ENCODE results near the gene SLC7A10.
A peak's percentile ranks its signal among the peaks of the same experiment; 100 is the strongest.

SLC7A10 gene

GRCh38 chr19:33219261-33219815 is 6.3 kb downstream of the SLC7A10 start:
- peak; percentile 10 for TF ChIP-seq CTCF (conservative IDR thresholded peaks at IDR 0.05; ENCODE audit: control insufficient read depth, insufficient read depth, low read depth, low read length)
- DNase-seq (ENCODE audit: low read depth): no peak

DNA sequence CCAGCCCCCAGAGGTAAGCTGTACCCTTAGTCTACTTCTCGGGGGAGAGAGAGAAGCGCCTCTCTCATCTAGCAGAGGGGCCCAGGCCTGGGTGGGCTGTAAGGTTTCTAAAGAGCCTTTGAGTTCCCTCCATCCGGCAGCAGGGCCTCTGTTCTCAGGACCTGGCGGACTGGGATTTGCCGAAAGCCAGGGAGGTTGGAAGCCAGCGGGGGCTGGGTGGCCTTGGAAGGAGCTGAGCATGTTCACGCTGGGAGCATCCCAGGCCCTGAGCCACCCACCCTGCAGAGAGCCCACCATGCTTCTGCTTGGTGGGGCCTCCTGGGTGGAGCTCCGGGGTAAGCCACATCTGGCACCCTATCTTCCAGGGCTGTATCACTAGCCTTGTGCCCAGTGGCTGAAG is 7.8 kb downstream of the SLC7A10 start:
- no peak overlapping the region for H3K4me3 ChIP-seq (ENCODE audit: control insufficient read depth, low read depth, low read length)
- no peak for TF ChIP-seq CTCF (conservative IDR thresholded peaks at IDR 0.05; ENCODE audit: control insufficient read depth, insufficient read depth, low read depth, low read length)
- DNase-seq (ENCODE audit: low read depth): no peak

More at GRCh38 chr19:33219261-33219815, 6.3 kb downstream of the SLC7A10 start:
- H3K4me3 ChIP-seq (ENCODE audit: control insufficient read depth, low read depth, low read length): no peak overlapping the region

DNA sequence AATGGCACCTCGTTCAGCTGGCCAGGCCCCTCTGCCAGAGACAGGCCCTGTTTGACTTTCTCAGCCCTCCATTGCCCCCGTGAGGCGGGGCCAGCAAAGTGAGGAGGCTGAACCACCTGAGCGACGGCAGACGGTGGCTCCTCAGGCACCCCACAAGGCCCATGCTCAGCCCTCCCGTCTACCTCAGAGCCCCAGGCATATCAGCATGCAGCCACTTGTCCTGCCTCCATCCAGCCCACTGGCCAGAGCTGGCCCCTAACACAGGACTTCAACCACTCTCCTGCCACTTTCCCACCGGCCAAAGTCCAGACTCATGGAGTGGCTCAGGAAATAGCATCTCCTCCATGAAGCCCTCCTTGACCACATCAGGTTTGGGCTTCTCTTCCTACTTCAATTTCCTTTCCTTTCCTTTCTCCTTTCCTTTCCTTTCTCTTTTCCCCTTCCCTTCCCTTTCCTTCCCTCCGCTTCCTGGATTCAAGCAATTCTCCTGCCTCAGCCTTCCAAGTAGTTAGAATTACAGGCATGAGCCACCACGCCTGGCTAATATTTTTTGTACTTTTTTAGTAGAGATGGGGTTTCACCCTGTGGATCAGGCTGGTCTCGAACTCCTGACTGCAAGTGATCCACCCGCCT is 9.3 kb downstream of the SLC7A10 start:
- DNase-seq (ENCODE audit: low read depth): no peak
- TF ChIP-seq CTCF (conservative IDR thresholded peaks at IDR 0.05; ENCODE audit: control insufficient read depth, insufficient read depth, low read depth, low read length): no peak
- no peak overlapping the region for H3K4me3 ChIP-seq (ENCODE audit: control insufficient read depth, low read depth, low read length)

DNA sequence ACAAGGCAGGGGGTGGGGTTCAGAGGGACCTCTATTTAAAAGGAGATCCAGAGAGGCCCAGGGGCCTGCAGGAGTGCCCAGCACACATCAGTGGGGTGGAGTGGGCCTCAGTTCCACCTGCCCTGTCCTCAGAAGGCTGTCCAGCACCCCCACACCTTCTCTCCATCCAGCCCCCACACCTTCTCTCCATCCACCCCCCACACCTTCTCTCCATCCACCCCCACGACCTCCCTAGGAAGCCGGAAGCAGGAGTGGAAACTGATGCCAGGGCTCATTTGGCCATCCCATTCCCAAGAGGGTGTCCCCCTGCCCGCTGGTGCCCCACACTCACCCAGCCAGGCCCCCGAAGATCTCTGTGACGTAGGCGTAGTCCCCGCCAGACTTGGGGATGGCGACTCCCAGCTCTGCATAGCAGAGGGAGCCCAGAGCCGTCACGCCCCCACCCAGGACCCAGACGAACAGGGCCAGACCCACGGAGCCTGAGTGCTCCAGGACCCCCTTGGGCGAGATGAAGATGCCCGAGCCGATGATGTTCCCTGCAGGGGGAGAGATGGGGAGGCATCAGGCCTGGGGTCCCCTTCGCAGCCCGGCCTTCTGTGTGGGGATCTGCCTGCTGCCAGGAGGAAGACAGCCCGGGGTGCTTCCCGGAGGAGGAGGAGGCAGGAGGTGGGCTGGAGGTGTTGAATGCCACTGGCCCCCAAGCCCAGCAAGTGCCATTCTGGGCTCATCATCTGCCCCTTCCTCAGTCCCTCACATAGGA is 10.0 kb downstream of the SLC7A10 start:
- no peak for TF ChIP-seq CTCF (conservative IDR thresholded peaks at IDR 0.05; ENCODE audit: control insufficient read depth, insufficient read depth, low read depth, low read length)
- DNase-seq (ENCODE audit: low read depth): no peak
- no peak overlapping the region for H3K4me3 ChIP-seq (ENCODE audit: control insufficient read depth, low read depth, low read length)

GRCh38 chr19:33214596-33214995 is 11.1 kb downstream of the SLC7A10 start:
- peak; percentile 23 for DNase-seq (ENCODE audit: low read depth)
- TF ChIP-seq CTCF (conservative IDR thresholded peaks at IDR 0.05; ENCODE audit: control insufficient read depth, insufficient read depth, low read depth, low read length): peak; percentile 31
- H3K4me3 ChIP-seq (ENCODE audit: control insufficient read depth, low read depth, low read length): no peak overlapping the region

DNA sequence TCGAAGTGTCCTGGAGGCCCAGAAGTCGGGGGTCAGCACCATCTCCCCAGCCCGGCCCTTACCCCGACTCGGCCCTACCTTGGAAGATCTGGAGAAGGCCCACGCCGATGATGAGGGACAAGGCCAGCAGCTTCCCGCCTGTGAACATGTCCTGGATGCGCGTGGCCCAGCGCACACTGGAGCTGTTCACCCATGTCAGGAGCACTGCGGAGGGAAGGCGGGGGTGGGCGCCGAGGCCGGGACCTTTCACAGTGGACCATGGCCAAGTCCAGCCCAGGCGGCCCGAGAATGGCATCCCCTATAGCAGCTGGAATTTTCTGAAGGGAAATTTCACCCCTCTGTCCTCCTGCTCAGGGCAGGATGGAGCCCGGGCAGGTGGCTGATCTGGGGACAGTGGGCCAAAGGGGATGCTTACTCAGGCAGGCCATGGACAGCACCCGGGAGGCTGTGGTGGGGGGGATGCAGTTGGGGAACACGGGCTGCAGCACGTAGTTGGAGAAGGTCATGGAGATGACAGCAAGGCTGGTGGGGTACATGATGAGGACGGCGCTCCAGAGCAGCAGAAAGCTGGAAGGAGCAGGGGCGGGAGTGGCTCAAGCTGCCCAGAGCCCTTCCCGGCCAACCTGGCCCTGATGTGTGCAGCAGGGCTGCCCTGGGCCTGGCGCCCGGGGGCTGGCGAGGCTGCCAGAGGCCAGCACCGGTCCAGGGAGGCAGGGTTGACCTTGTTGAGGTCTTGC is 13.0 kb downstream of the SLC7A10 start:
- no peak for TF ChIP-seq CTCF (conservative IDR thresholded peaks at IDR 0.05; ENCODE audit: control insufficient read depth, insufficient read depth, low read depth, low read length)
- no peak overlapping the region for H3K4me3 ChIP-seq (ENCODE audit: control insufficient read depth, low read depth, low read length)
- DNase-seq (ENCODE audit: low read depth): no peak

All from fibroblast of mammary gland (primary cell).